Measurements from ENCODE around the gene SYP. TPM values are rescaled to one million over a fixed set of nuclear protein-coding genes. Genes with fewer than 3 reads are reported as not detected.

Gene SYP
- total RNA-seq, 1 donor from 2014 or later = 1.6 TPM

DNA sequence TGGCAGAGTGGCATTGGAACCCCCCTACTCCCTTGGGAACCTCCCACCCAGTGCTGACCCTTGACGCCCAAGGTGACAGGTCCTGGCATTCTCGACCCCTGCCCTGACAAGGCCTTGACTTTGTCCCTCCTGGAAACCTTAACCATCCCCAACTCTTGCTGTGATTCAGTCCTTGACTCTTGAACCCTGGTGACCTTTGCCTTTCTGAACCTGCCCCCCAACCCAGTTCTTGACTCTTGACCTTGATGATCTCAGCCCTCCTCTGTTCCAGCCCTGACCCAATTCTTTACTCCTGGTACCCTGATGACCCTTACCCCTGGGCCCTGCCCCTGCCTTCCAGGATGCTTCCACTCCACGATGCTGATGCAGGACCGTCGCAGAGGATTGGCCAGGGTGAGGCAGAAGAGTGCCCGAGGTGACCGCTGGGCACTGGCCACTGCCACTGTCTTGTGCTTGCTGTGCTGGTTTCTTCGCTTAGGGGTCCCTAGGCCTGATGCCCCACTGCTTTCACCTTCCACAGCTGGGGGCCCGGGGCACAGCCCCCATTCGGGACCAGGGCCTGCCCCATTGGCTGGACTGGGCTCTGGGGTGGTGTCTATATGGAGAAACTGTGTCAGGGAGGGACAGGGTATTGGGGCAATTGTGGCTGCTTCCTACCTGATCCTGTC is 31.5 kb upstream of the SYP start:
- Histone ChIP-seq H3K27ac (ENCODE audit: low read depth, low read length) (no peak overlapping the region), H3K79me2 (ENCODE audit: insufficient read depth, low read length) (no peaks in the 10 kb centered on the region), H3K9ac (ENCODE audit: low read length) (no peak overlapping the region), H3K4me2 (ENCODE audit: low read length) (no peak overlapping the region), H4K20me1 (ENCODE audit: insufficient read depth, low read length) (no peaks in the 10 kb centered on the region), H3K4me3 (ENCODE audit: insufficient read depth, low read depth, low read length) (no peak overlapping the region), H3K36me3 (ENCODE audit: insufficient read depth, low read length) (no peaks in the 10 kb centered on the region), H3K27me3 (ENCODE audit: insufficient read depth, low read length) (no peaks in the 10 kb centered on the region), H3K9me3 (ENCODE audit: insufficient read depth, low read depth, low read length) (no peaks in the 10 kb centered on the region), H2AFZ (ENCODE audit: low read depth, low read length) (no peak overlapping the region), H3K4me1 (ENCODE audit: insufficient read depth, low read length) (no peaks in the 10 kb centered on the region)
- DNase-seq (ENCODE audit: low read depth) (no peak), FAIRE-seq (no peak)
- Mint-ChIP-seq H3K9me3 (ENCODE audit: unreplicated experiment) (no peaks in the 10 kb centered on the region), H3K4me1 (ENCODE audit: low read depth, unreplicated experiment) (no peaks in the 10 kb centered on the region), H3K4me3 (ENCODE audit: unreplicated experiment) (peak overlapping the region; percentile 40), H3K36me3 (ENCODE audit: low read depth, unreplicated experiment) (no peaks in the 10 kb centered on the region), H3K27me3 (ENCODE audit: low read depth, unreplicated experiment) (peaks cover 5% of the 10 kb centered on the region), H3K27ac (ENCODE audit: unreplicated experiment) (no peak overlapping the region)
- TF ChIP-seq EZH2 (IDR thresholded peaks at IDR 0.05; ENCODE audit: insufficient read depth, low read length) (no peak), CTCF (IDR thresholded peaks at IDR 0.05; ENCODE audit: insufficient read depth, low read depth, low read length) (no peak)

DNA sequence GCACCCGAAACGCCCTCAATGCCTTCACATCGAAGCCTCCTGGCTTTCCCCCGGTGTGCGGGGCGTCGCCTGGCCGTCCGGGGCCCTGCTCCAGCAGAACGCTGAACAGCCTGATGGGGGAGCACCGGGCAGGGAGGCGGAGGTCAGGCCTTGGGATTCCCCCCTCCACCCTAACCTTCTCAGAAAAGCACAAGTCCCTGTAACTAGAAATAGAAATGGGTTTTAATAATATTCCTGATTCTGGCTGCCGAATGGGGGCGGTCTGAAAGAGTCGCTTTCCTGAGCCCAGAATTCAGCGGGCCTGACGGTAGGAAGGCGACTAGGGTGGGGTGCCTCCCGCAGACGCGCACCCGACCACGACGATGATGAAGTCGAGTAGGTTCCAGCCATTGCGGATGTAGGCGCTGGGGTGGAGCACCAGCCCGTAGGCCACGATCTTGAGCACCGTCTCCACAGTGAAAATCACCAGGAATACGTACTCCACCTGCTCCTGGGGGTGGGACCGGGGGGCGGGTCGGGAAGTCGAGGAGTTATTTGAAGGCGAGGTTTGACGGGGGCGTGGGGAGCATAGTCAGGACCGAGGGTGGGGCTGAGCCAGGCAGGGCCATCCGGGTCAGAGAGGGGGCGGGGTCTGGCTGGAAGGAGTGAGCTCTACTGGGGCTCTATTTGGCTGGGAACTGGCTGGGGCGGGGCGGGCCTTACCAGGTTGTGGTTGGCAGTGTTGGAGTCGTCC is 30.7 kb upstream of the SYP start:
- no peak for DNase-seq (ENCODE audit: low read depth)
- Mint-ChIP-seq H3K27me3 (ENCODE audit: low read depth, unreplicated experiment) (peaks cover 5% of the 10 kb centered on the region), H3K36me3 (ENCODE audit: low read depth, unreplicated experiment) (no peaks in the 10 kb centered on the region), H3K9me3 (ENCODE audit: unreplicated experiment) (no peaks in the 10 kb centered on the region), H3K4me1 (ENCODE audit: low read depth, unreplicated experiment) (no peaks in the 10 kb centered on the region), H3K27ac (ENCODE audit: unreplicated experiment) (no peak overlapping the region), H3K4me3 (ENCODE audit: unreplicated experiment) (peak overlapping the region; percentile 40)
- no peaks in the 10 kb centered on the region for H4K20me1 ChIP-seq (ENCODE audit: insufficient read depth, low read length)
- H3K27me3 ChIP-seq (ENCODE audit: insufficient read depth, low read length) = no peaks in the 10 kb centered on the region
- TF ChIP-seq EZH2 (IDR thresholded peaks at IDR 0.05; ENCODE audit: insufficient read depth, low read length) = no peak
- no peak for TF ChIP-seq CTCF (IDR thresholded peaks at IDR 0.05; ENCODE audit: insufficient read depth, low read depth, low read length)
- no peak overlapping the region for H3K27ac ChIP-seq (ENCODE audit: low read depth, low read length)
- H3K4me3 ChIP-seq (ENCODE audit: insufficient read depth, low read depth, low read length) = no peak overlapping the region
- peak overlapping the region; percentile 54 for H3K4me2 ChIP-seq (ENCODE audit: low read length)
- no peaks in the 10 kb centered on the region for H3K9me3 ChIP-seq (ENCODE audit: insufficient read depth, low read depth, low read length)
- no peaks in the 10 kb centered on the region for H3K36me3 ChIP-seq (ENCODE audit: insufficient read depth, low read length)
- H3K79me2 ChIP-seq (ENCODE audit: insufficient read depth, low read length) = no peaks in the 10 kb centered on the region
- H3K4me1 ChIP-seq (ENCODE audit: insufficient read depth, low read length) = no peaks in the 10 kb centered on the region
- H3K9ac ChIP-seq (ENCODE audit: low read length) = no peak overlapping the region
- FAIRE-seq = no peak
- peak overlapping the region; percentile 26 for H2AFZ ChIP-seq (ENCODE audit: low read depth, low read length)

DNA sequence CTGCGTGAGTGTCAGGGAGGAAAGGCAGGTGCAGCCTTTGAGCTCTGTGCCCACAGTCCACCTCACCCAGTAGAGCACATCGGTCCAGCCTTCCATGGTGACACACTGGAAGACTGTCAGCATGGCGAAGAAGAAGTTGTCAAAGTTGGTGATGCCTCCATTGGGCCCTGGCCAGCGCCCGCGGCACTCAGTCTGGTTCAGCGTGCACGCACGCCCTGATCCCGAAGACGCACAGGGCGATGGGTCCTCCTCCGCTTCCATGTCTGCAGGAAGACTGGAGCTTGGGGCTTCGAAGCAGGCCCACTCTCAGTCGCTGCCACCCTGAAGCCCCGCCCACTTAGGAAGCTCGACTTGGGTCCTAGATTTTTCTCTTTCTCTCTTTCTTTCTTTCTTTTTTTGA is 28.2 kb upstream of the SYP start:
- Histone ChIP-seq H3K36me3 (ENCODE audit: insufficient read depth, low read length) (no peaks in the 10 kb centered on the region), H3K79me2 (ENCODE audit: insufficient read depth, low read length) (no peaks in the 10 kb centered on the region), H3K4me1 (ENCODE audit: insufficient read depth, low read length) (no peaks in the 10 kb centered on the region), H3K4me3 (ENCODE audit: insufficient read depth, low read depth, low read length) (no peak overlapping the region), H4K20me1 (ENCODE audit: insufficient read depth, low read length) (no peaks in the 10 kb centered on the region), H3K9me3 (ENCODE audit: insufficient read depth, low read depth, low read length) (no peaks in the 10 kb centered on the region), H3K27me3 (ENCODE audit: insufficient read depth, low read length) (no peaks in the 10 kb centered on the region), H3K9ac (ENCODE audit: low read length) (no peak overlapping the region), H2AFZ (ENCODE audit: low read depth, low read length) (no peak overlapping the region), H3K4me2 (ENCODE audit: low read length) (no peak overlapping the region), H3K27ac (ENCODE audit: low read depth, low read length) (no peak overlapping the region)
- no peak for DNase-seq (ENCODE audit: low read depth)
- Mint-ChIP-seq H3K4me3 (ENCODE audit: unreplicated experiment) (no peak overlapping the region), H3K9me3 (ENCODE audit: unreplicated experiment) (no peaks in the 10 kb centered on the region), H3K4me1 (ENCODE audit: low read depth, unreplicated experiment) (no peaks in the 10 kb centered on the region), H3K27me3 (ENCODE audit: low read depth, unreplicated experiment) (peaks cover 11% of the 10 kb centered on the region), H3K36me3 (ENCODE audit: low read depth, unreplicated experiment) (no peaks in the 10 kb centered on the region), H3K27ac (ENCODE audit: unreplicated experiment) (no peak overlapping the region)
- TF ChIP-seq EZH2 (IDR thresholded peaks at IDR 0.05; ENCODE audit: insufficient read depth, low read length) = no peak
- no peak for TF ChIP-seq CTCF (IDR thresholded peaks at IDR 0.05; ENCODE audit: insufficient read depth, low read depth, low read length)
- FAIRE-seq = no peak
